Epithelial cell of esophagus (primary cell): ENCODE data around the gene ZNF804A.

ENCODE experiments used
- DNase-seq: peaks from one replicate; pipeline ENCODE4 v3.0.0; 2010; ENCODE audit warnings: low read depth
- H3K4me3 ChIP-seq: 2 replicates; pipeline ENCODE4 v1.5.1; 2011; ENCODE audit warnings: mild to moderate bottlenecking, low read length, control low read depth
- CTCF ChIP-seq: IDR thresholded peaks from 2 replicates; pipeline ENCODE4 v1.5.1; 2011; ENCODE audit warnings: low read depth, mild to moderate bottlenecking, low read length, control low read depth, inconsistent platforms; ENCODE audit not compliant: insufficient read depth; ENCODE audit errors: missing control alignments

Gene ZNF804A

GRCh38 chr2:184830531-184830930 lies 232.2 kb downstream of the ZNF804A start:
- no peak for DNase-seq
- no peak overlapping the region for H3K4me3 ChIP-seq
- TF ChIP-seq CTCF = no peak

GRCh38 chr2:184834699-184835397 lies 236.5 kb downstream of the ZNF804A start:
- DNase-seq = peak; percentile 3
- no peak for TF ChIP-seq CTCF
- no peak overlapping the region for H3K4me3 ChIP-seq

- no peak for DNase-seq
- H3K4me3 ChIP-seq = no peak overlapping the region
- TF ChIP-seq CTCF = no peak
These were observed 237.0 kb downstream of the ZNF804A start for GRCh38 chr2:184835398-184835715.

- TF ChIP-seq CTCF = no peak
- no peak for DNase-seq
- no peak overlapping the region for H3K4me3 ChIP-seq
These were observed 249.0 kb downstream of the ZNF804A start for GRCh38 chr2:184847331-184847730.

GRCh38 chr2:184849516-184849915 lies 251.2 kb downstream of the ZNF804A start:
- H3K4me3 ChIP-seq = no peak overlapping the region
- TF ChIP-seq CTCF = no peak
- DNase-seq = no peak

- H3K4me3 ChIP-seq = no peak overlapping the region
- TF ChIP-seq CTCF = no peak
- no peak for DNase-seq
These were observed 253.2 kb downstream of the ZNF804A start for GRCh38 chr2:184851576-184851975.

- TF ChIP-seq CTCF = no peak
- no peak for DNase-seq
- no peak overlapping the region for H3K4me3 ChIP-seq
These were observed 260.9 kb downstream of the ZNF804A start for GRCh38 chr2:184859187-184859586.
